ENCODE data around the gene DGKZ.
A peak's percentile ranks its signal among the peaks of the same experiment; 100 is the strongest.
"Not testable (repeated sequence)": the region's sequence is repeated elsewhere in the genome, so short reads cannot be mapped to it uniquely, and the experiment has no call there.

Gene DGKZ, protein sequence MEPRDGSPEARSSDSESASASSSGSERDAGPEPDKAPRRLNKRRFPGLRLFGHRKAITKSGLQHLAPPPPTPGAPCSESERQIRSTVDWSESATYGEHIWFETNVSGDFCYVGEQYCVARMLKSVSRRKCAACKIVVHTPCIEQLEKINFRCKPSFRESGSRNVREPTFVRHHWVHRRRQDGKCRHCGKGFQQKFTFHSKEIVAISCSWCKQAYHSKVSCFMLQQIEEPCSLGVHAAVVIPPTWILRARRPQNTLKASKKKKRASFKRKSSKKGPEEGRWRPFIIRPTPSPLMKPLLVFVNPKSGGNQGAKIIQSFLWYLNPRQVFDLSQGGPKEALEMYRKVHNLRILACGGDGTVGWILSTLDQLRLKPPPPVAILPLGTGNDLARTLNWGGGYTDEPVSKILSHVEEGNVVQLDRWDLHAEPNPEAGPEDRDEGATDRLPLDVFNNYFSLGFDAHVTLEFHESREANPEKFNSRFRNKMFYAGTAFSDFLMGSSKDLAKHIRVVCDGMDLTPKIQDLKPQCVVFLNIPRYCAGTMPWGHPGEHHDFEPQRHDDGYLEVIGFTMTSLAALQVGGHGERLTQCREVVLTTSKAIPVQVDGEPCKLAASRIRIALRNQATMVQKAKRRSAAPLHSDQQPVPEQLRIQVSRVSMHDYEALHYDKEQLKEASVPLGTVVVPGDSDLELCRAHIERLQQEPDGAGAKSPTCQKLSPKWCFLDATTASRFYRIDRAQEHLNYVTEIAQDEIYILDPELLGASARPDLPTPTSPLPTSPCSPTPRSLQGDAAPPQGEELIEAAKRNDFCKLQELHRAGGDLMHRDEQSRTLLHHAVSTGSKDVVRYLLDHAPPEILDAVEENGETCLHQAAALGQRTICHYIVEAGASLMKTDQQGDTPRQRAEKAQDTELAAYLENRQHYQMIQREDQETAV

DNA sequence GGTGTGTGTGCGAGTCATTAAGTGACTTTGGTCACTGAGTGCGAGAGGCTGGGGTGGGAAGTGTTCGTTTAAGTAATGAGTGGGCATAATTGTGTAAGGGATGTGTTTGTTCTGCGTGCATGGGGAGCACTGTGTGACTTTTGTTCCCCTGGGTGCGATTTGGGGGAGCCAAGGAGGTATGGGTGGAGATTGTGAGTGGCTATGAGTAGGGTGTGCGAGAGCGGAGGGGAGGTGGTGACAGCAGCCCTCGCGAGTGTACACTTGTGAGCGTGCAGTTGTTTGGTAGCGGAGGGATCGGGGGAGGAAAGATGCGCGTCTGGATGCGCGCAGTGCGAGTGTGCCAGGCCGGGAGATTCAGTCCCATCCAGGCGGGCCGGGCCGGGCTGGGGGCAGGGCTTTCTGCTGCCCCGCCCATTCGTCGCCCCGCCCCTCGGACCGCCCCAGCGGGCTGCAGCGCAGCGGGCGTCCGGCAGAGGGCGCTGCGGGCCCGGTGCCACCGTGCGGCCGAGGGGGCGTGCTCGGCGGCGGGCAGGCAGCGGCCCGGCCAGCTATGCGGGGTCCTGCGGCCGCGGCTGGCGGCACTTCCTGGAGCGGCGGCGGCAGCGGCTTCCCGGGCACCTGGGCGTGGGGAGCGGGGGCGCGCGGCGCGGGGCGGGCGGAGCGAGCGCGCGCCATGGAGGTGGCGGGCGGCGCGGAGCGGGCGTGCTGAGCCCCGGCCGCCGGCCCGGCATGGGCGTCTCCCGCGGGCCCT lies at the start of gene DGKZ:
TSS of gene DGKZ (plus strand) at position 578 of the 751 bp plus-strand sequence. CDS start 197 bp downstream, outside the sequence.
- DNase-seq, result peak; percentile 76

DNA sequence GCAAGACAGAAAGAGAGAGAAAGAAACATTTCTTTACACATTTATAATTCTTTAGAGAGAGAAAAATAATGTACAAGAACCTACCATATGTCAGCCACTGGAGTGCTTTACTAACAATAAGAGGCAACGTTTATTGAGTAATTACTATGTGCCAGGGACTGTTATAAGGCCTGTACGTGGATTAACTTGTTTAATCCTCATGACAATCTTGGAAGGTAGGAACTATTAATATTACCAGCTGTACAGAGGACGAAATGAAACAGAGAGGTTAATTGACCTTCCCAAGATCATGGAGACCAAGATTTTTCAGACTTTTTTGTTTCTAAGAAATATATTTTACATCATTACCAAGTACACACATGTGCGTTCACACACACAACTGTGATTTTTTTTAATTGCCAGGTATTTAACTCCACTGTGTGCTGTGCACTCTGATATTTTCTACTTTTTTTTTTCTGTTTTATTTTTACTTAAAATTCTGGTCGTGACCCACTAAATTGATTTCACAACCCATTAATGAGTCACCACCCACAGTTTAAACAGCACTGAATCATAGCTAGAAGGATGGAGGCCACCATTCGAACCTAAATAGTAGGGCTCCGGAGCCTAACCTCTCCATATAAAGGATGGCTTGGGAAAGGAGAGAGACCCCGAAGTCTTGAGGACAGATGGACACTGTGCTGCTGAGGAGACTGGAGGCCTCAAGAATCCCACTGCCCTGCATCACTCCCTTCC lies 48.4 kb upstream of the DGKZ start:
- DNase-seq, result no peak

DNA sequence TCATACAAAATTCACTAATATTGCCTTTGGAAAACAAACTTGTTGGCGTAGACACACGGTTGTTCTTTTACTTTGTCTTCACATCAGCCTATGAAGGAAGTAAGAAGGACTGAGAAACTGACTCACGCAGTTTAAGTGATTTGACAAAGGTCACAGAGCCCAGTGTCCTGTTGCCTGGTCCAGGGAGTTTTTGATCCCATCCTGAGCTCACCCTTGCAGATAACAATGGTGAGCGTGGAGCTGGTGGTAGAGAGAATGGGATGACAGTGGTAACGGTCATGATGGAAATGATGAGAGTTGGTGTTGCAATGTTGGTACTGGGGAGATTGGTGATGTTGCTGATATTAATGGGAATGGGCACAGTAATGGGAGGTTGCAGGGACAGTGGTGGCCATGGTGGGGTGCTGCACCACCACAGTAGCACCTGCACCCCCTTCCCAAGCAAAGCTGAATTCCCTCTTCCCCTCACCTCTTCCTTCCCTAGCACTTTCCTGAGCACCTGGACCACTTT lies 47.8 kb upstream of the DGKZ start:
- DNase-seq, result no peak

DNA sequence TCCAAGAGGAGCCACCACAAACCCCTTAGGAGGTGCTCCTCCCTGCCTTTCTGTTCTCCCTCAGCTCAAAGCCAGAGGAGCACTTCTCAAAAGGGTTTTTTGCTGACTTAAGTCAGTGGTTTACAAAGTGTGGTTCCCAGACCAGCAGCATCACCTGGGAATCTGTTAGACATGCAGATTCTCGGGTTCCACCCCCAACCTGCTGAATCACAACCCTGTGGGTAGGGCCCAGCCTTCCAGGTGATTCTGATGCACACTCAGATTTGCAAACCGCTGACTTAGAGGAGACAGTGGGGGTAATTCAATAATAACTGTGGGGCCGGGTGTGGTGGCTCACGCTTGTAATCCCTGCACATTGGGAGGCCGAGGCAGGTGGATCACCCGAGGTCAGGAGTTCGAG lies 47.0 kb upstream of the DGKZ start:
- no peak for DNase-seq

DNA sequence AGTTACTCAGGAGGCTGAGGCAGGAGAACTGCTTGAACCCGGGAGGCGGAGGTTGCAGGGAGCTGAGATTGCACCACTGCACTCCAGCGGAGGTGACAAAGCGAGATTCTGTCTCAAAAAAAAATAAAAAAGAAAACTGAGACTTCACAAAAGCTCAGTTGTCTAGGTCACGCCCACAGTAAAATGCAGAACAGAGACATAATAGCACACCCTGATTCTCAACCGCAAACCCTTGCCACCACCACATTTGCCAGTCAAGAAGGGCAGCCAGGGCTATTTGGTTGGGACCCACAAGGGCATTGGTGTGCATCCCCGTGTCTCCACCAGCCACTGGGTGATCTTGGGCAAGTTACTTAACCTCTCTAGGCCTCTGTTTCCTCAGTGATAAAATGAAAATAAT lies 44.4 kb upstream of the DGKZ start:
- no peak for DNase-seq

DNA sequence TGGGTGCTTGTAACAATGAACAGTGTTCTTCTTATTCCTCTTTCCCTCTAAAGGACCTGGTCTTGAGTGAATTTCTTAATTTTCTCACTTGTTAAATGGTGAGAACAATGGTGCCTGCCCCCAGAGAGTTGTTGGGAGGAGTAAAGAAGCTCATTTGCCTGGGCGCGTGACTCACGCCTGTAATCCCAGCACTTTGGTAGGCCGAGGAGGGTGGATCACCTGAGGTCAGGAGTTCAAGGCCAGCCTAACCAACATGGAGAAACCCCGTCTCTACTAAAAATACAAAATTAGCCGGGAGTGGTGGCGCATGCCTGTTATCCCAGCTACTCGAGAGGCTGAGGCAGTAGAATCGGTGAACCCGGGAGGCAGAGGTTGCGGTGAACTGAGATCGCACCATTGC lies 43.2 kb upstream of the DGKZ start:
- not testable (repeated sequence) for DNase-seq

DNA sequence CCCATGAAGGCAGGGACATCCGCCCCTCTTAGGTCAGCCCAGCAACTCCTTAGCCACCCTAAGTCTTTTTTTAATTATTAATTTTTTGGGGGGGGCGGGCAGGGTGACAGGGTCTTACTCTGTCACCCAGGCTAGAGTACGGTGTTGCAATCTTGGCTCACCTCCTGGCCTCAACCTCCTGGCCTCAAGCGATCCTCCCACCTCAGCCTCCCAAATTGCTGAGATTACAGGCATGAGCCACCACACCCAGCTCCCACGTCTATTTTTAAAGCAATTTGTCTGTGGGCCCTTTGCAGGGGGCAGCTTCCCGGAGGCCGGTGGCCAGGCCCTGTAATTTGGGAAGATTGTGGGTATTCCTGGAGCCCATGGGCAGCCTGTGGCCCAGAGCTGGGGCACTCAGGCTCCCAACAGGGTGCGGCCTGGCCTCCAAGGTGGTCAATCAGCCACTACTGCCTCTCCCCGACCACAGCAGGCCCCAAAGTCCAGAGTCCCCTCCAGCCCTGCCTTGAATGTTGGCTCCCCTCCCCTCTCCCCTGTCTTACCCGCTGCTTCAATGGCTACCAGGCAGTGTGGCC lies 42.6 kb upstream of the DGKZ start:
- no peak for DNase-seq

DNA sequence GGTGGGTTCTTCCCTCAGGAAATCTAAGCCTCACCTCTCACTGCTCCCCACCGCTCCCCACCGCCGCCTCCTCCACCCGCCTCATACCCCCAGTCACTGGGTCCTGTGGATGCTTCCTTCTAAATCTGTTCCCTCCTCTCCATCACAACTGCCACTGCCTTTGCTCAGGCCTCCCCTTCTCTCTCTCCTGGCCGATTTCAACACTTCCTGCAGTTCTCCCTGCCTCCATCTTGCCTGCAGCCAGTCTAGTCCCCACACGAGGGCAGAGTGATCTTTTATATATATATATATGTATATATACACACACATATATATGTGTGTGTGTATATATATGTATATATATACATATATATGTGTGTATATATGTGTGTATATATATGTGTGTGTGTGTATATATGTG lies 42.0 kb upstream of the DGKZ start:
- no peak for DNase-seq

DNA sequence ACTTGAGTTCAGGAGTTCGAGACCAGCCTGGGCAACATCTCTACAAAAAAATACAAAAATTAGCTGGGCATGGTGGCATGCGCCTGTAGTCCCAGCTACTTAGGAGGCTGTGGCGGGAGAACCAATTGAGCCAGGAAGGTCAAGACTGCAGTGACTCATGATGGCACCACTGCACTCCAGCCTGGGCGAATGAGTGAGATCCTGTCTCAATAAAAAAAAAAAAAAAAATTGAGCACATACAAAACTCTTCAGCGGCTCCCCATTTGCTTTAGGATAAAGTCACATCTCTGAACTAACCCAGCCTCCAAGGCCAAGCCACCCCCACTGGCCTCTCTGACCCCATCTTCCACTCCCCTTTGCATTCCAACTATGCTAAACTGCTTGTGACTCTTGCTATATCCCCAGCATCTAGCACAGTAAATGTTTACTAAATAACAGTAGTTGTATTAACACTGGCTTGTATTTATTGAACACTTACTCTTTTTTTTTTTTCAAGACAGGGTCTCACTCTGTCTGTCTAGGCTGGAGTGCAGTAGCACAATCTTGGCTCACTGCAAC lies 40.9 kb upstream of the DGKZ start:
- DNase-seq, result no peak

DNA sequence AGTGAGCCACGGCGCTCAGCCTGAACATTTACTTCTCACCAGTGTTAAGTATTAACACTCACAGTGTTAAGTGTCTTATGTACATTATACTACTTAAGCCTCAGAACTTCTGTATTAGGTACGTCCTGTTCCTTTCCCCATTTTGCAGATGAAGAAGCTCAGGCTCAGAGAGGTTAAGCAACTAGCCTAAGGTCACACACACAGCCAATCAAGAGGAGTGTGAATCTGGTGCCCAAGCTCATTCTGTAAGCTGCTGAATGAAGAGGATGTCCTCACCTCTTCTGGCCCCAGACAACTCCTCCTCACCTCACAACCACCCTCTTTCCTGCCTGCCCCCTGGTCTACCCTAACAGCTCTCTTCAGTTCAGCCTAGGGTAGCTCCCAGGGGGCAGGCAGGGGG lies 39.9 kb upstream of the DGKZ start:
- no peak for DNase-seq

DNA sequence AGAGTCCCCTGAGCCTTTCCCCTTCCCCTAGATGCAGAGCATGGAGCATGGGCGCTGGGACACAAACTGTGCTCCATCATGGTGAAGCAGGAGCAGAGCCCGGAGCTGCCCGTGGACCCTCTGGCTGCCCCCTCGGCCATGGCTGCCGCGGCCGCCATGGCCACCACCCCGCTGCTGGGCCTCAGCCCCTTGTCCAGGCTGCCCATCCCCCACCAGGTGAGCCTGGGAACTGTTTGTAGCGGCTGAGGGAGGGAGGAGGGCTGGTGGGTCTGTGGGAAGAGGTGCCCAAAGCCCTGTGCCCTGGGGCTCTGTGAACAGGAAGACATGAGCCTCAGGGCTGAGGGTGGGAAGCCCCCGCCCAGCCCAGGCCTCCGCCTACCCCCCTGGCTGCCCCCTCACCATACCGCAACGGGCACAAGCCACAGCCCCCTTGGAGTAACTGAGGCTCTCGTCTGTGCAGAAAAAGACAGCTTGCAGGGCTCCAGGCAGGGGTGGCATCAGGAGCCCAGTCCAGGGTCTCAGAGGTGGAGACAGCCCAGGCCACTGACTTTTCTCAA lies 39.4 kb upstream of the DGKZ start:
- DNase-seq, result no peak

DNA sequence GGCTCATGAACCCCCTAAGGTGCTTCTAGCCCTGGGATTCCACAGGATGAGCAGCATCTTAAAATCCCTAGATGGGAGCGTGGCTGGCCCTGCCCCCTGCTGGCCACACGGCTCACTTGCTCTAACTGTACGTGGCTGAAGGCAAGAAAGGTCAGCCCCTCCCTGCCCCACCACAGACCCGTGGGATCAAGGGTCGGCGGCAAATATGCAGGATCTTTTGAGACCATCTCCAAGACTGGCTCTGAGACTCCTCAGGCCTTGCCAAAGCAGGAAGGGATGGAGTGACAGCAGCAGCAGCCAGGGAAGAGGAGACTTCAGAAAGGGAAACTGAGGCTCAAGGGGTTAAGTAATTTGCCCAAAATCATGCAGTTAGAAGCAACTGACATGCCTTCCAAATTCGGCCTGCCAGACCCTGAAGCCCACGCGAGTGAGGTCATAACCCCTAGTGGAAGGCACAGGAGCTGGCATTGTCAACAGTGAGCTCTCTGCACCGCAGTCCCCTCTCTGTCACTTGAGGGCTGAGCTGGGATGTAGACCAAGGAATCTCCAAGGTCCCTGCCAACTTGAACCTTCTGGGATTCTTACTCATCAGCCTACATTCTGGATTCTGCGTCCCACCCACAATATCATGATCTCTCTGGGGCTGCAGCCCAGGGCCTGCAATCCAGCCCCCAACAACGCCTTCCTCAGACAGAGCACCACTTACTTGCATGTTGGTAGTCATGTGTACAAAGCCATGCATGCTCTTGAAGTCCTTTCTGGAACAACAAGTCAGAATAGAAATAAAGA lies 38.4 kb upstream of the DGKZ start:
- peak; percentile 76 for DNase-seq

DNA sequence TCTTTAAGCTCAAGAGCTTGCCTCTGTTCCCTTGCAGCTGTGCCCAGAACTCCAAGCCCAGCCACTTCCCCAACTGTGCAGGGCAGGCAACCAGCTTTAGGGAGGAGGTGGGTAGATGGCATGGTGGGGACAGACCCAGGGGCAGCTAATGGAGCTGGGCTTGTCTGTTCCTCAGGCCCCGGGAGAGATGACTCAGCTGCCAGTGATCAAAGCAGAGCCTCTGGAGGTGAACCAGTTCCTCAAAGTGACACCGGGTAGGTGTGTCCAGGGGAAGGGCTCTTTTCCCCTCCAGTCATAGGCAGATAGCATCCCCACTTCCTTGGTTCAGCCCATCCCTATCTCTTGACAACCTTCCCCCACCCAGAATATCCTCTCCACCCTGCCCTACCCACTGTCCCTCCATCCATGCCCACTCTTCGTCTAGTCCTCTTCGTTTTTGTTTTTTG lies 37.4 kb upstream of the DGKZ start:
- DNase-seq, result no peak

DNA sequence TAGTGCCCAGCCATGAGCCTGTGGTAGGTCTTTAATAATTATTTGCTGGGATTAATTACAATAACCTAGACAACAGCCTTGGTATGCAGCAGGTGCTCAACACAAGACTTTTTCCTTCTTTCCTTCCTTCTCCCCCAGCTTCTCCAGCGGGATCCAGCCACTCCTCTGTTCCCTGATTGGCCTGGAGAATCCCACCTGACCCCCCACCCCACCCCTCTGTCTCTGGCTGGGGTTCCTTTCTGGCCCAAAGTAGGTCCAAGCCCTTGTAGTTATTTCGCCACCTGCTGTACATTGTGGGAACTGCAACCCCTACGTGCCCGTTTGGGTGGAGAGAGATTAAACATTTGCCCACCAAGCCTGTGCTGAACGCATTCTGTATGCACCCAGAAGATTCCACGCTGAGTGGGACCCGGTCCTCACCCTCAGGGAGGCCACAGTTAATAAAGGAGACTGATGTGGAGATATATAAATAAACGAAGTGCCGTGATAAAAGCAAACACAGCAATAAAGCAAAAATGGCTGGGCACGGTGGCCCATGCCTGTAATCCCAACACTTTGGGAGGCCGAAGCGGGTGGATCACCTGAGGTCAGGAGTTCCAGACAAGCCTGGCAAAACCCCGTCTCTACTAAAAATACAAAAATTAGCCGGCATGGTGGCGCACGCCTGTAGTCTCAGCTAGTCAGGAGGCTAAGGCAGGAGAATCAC lies 32.1 kb upstream of the DGKZ start:
- DNase-seq, result peak; percentile 92

DNA sequence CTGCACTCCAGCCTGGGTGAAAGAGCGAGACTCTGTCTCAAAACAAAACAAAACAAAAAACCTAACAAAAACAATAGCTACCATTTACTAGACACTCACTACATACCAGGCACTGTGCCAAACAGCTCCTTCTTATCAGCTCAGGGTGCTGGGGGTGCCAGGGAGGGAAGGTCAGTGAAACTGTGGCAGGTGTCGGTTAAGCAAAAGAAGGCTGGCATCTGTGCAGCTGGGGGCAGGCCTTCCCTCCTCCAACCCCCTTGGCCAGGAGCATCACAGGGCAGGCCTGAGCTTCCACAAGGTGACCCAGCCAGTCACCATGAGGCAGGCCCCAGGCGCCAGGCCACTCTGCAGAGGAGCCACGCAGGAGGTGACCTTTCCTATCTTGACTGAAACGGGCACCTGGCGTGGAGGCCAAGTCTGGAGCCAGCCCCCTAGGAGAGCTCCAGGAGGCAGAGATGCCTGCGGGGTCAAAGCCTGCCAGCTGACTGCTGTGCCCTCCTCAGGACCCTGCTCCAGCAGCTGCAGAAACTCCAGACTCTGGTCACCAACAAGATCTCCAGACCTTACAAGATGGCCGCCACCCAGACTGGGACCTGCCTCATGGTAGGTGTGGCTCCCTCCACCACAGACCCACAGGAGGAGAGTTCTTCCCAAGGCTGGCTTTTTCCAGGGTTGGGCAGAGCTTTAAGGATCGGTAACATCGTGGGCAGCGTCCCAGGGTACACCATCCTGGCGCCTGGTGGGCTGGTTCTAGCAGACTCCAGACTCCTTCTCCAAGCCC lies 31.3 kb upstream of the DGKZ start:
- DNase-seq, result no peak

DNA sequence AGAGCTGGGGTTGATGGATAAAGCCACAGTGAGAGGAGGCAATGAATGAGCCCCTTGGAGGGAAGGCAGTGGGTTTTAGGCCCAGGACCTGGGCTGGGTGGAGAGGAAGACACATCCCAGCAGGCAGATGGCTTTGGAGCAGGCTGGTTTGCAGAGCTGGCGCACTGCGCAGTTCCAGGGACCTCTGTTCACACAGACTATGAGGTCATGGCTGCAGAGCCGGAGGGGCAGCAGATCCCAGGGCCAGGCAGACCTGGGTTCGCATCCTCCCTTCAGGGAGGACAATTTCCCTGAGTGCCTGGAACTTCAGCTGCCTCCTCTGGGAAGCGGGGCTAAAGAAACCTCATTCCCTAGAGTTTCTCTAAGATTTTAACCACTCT lies 28.2 kb upstream of the DGKZ start:
- DNase-seq, result no peak

DNA sequence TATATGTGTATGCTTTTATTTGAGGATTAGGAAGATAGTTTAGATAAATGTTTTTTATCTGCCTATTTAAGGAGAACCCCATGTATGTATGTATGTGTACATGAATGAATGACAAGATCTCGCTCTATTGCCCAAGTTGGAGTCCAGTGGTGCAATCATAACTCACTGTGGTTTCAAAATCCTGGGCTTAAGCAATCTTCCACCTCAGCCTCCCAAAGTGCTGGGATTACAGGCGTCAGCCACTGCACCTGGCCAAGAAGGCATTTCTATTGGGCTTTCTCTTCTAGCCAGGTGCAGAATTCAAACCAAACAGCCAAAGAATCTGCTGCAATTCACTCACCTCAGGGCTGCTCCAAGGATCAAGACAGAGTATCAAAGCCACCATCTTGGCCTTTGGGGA lies 25.5 kb upstream of the DGKZ start:
- no peak for DNase-seq

DNA sequence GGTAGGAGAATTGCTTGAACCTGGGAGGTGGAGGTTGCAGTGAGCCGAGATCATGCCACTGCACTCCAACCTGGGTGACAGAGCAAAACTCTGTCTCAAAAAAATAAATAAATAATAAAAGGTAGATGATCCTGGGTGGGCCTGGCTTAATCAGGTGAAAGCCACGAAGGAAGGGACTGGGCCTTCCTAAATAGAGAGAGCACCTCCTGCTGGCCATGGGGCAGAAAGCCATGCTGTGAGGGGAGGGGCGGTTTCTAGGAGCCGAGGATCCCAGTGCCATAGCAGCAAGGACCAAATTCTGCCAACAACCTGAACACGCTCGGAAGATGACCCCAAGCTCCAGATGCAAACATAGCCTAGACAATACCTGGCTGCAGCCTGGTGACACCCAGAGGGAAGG lies 24.5 kb upstream of the DGKZ start:
- DNase-seq, result peak; percentile 22
